CD4-positive, alpha-beta T cell (primary cell): ENCODE results near the gene GAPDHS. TPM values are rescaled to one million over a fixed set of nuclear protein-coding genes. Genes with fewer than 3 reads are reported as not detected.

Source experiments
- ATAC-seq: fragments of 200-7000 bp; cut with Tn5 transposase; one replicate; pipeline ENCODE4 v1.10.0; 2022; ENCODE audit warnings: mild to moderate bottlenecking; ENCODE audit not compliant: poor library complexity
- CTCF ChIA-PET: fragments of 350-600 bp; sonication (Branson Sonifier 250); formaldehyde crosslinking; loops from one replicate; lab custom pipeline; 2021; ENCODE audit warnings: antibody characterized with exemption, inconsistent platforms; lab: Charles Lee
- POLR2A ChIA-PET: fragments of 350-600 bp; sonication (Branson Sonifier 250); formaldehyde crosslinking; loops from one replicate; lab custom pipeline; 2021; ENCODE audit warnings: antibody characterized with exemption, inconsistent platforms; lab: Charles Lee
- DNase-seq, 14 experiments: peaks; one replicate each; pipeline ENCODE4 v3.0.0-alpha.2; 2013 to 2020; ENCODE audit warnings: mixed read lengths in 2 of 14
- H3K27ac ChIP-seq, 2 donors: one replicate each; pipeline versions ENCODE4 v1.5.1 to v1.7.0; 2013; ENCODE audit warnings: low read length in 2 of 2, low read depth in 1 of 2, mild to moderate bottlenecking in 1 of 2
- H3K27me3 ChIP-seq, 2 experiments: 1 replicate in 1 of 2; 2 replicates in 1 of 2; pipeline versions ENCODE4 v1.6.1 to v1.7.0; 2013; ENCODE audit warnings: low read length in 2 of 2, control low read depth in 1 of 2, mild to moderate bottlenecking in 1 of 2, moderate library complexity in 1 of 2; ENCODE audit not compliant: insufficient read depth in 2 of 2, control insufficient read depth in 1 of 2
- H3K36me3 ChIP-seq: one replicate; pipeline ENCODE4 v1.6.1; 2013; ENCODE audit warnings: low read length, control low read depth; ENCODE audit not compliant: insufficient read depth
- H3K4me1 ChIP-seq: one replicate; pipeline ENCODE4 v1.6.1; 2013; ENCODE audit warnings: low read length, control low read depth; ENCODE audit not compliant: insufficient read depth
- H3K4me3 ChIP-seq: one replicate; pipeline ENCODE4 v1.5.1; 2013; ENCODE audit warnings: mild to moderate bottlenecking, low read length, moderate library complexity
- H3K9me3 ChIP-seq, 2 experiments: 1 replicate in 1 of 2; 2 replicates in 1 of 2; pipeline versions ENCODE4 v1.6.1 to v1.7.0; 2013; ENCODE audit warnings: low read length in 2 of 2, mild to moderate bottlenecking in 2 of 2, control low read depth in 1 of 2, moderate library complexity in 1 of 2; ENCODE audit not compliant: control insufficient read depth in 1 of 2, insufficient read depth in 1 of 2
- H3K27ac Mint-ChIP-seq: one replicate; pipeline ENCODE4 v1.8.0; 2020; ENCODE audit warnings: mixed read lengths
- H3K27me3 Mint-ChIP-seq: one replicate; pipeline ENCODE4 v1.8.0; 2021; ENCODE audit warnings: mixed read lengths
- H3K36me3 Mint-ChIP-seq: one replicate; pipeline ENCODE4 v1.8.0; 2021; ENCODE audit warnings: low read depth, mixed read lengths
- H3K4me1 Mint-ChIP-seq: one replicate; pipeline ENCODE4 v1.8.0; 2021; ENCODE audit warnings: low read depth, mixed read lengths
- H3K4me3 Mint-ChIP-seq: one replicate; pipeline ENCODE4 v1.8.0; 2020; ENCODE audit warnings: mild to moderate bottlenecking, mixed read lengths
- H3K9me3 Mint-ChIP-seq: one replicate; pipeline ENCODE4 v1.8.0; 2020; ENCODE audit warnings: mixed read lengths
- CTCF ChIP-seq: fragments of 200-600 bp; IDR thresholded peaks from one replicate; pipeline ENCODE4 v1.8.0; 2022; ENCODE audit warnings: antibody characterized with exemption, mild to moderate bottlenecking
- intact Hi-C, 2 experiments: fragments of 100-400 bp; cut with DNase I in 1 of 2; cut with micrococcal nuclease in 1 of 2; formaldehyde crosslinking; loops; one replicate each; pipeline versions ENCODE4 v1.15.1 to v1.9.0; 2023 to 2025; cut with DNase I, micrococcal nuclease
- total RNA-seq, 174 experiments: library from RNA in 2 of 174; stranded (reverse) in 2 of 174; gene quantifications; one replicate each; pipeline ENCODE4 v1.2.3 and lab custom pipeline; 2021 to 2026

The GAPDHS gene
- total RNA-seq, 2 experiments from 2014 or later: not detected

DNA sequence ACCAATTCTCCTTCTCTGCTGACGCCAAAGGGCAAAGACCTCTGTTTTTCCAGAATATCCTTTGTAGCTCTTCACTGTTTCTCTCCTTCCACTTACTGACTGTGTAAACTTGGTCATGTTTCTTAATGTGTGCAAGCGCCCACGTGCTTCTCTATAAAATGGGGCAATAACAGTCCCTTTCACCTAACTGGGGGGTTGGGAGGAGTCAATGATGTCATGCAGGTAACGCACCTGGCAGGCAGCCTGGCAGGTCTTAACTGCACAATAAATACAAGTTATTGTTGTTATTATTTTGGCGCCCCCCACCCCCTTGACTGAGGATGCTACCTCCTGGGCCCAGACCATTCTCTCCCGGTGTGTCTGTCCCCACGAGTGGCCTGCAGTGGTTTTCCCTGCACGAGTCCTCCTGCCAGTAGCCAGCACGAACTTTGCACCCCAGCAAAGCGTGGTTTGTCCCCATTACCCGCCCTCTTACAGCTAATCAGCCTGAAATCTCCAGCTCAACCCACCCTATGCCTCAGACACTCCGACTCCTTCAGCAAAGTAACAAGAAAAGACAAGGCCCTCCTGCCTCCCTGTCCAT, 10.4 kb upstream of the GAPDHS start:
- Mint-ChIP-seq H3K27ac (no peak overlapping the region), H3K4me3 (no peak overlapping the region)
- TF ChIP-seq CTCF: no peak

DNA sequence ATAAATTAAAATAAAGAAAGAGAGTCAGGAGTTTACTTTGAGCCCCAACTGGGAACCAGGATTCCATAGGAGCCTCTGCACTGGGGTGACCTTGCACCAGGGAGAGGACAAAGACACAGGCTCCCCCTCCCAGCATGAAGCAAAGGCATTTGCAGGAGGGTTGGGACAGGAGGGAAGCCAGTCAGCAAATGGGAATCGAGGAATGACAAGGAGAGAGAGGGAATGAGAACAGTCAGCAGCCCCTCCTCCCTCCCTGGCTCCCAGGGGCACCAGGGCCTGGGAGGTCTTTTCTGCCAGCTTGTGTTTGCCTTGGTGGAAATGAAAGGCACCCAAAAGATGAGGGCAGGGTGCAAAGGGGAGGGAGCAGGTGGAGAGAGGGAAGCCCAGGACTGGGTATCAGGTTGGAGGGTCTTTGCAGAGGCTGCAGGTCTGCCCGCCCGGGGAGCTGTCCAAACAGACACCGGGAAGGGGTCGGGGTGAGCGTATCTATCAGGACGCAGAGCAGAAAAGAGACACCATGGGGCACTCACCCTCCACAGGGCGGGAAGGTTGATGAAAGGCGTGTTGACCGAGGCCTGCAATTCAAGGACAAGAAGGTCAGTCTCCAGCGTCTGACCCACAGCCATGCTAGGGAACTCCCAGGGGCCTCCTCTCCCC, 8.9 kb upstream of the GAPDHS start:
- DNase-seq (no peak), ATAC-seq (no peak)
- Histone ChIP-seq H3K27ac (no peak overlapping the region), H3K4me1 (no peaks in the 10 kb centered on the region), H3K9me3 (peaks cover 0 to 7% of the 10 kb centered on the region in 2 experiments), H3K27me3 (peaks cover 0 to 3% of the 10 kb centered on the region in 2 experiments), H3K4me3 (no peak overlapping the region), H3K36me3 (no peaks in the 10 kb centered on the region)
- Mint-ChIP-seq H3K27me3 (peaks cover 28% of the 10 kb centered on the region), H3K4me1 (no peaks in the 10 kb centered on the region), H3K36me3 (no peaks in the 10 kb centered on the region), H3K4me3 (no peak overlapping the region), H3K9me3 (no peaks in the 10 kb centered on the region), H3K27ac (no peak overlapping the region)
- ChIA-PET POLR2A (no interaction called here), CTCF (no interaction called here)
- no peak for TF ChIP-seq CTCF
- intact Hi-C loops: no loop called here

More for the DNA sequence above, 10.4 kb upstream of the GAPDHS start:
- ChIA-PET POLR2A (no interaction called here), CTCF (interaction anchor here (1.4 kb wide), 1 partner anchor 12 kb away, joined by 4 read pairs; no protein-coding TSS in a partner anchor)
- Histone ChIP-seq H3K9me3 (peaks cover 0 to 6% of the 10 kb centered on the region in 2 experiments), H3K27ac (no peak overlapping the region), H3K4me1 (no peaks in the 10 kb centered on the region), H3K27me3 (peaks cover 0 to 3% of the 10 kb centered on the region in 2 experiments), H3K36me3 (no peaks in the 10 kb centered on the region), H3K4me3 (no peak overlapping the region)
- Mint-ChIP-seq H3K9me3 (no peaks in the 10 kb centered on the region), H3K36me3 (no peaks in the 10 kb centered on the region), H3K27me3 (peaks cover 21% of the 10 kb centered on the region), H3K4me1 (no peaks in the 10 kb centered on the region)
- ATAC-seq: no peak
- intact Hi-C loops: no loop called here
- DNase-seq: no peak

GRCh38 chr19:35525873-35526272, 7.4 kb upstream of the GAPDHS start:
- CTCF ChIA-PET: no interaction called here
- Mint-ChIP-seq H3K36me3 (no peaks in the 10 kb centered on the region), H3K27me3 (peaks cover 41% of the 10 kb centered on the region), H3K4me3 (no peak overlapping the region), H3K4me1 (no peaks in the 10 kb centered on the region), H3K27ac (no peak overlapping the region), H3K9me3 (no peaks in the 10 kb centered on the region)
- Histone ChIP-seq H3K9me3 (peaks cover 0 to 9% of the 10 kb centered on the region in 2 experiments), H3K4me1 (no peaks in the 10 kb centered on the region), H3K27me3 (peaks cover 0 to 3% of the 10 kb centered on the region in 2 experiments), H3K27ac (no peak overlapping the region), H3K36me3 (no peaks in the 10 kb centered on the region), H3K4me3 (no peak overlapping the region)
- ATAC-seq: no peak
- no peak for DNase-seq
- TF ChIP-seq CTCF: no peak
- POLR2A ChIA-PET: no interaction called here
- intact Hi-C loops: no loop called here
